K562 treated with DMSO at 1 percent for 12 hours (cell line): Measurements from ENCODE around the gene DOK3. TPM values are rescaled to one million over a fixed set of nuclear protein-coding genes. Genes with fewer than 3 reads are reported as not detected.

Experiments
- total RNA-seq: library from RNA; unstranded; fragments of 300-600 nt; gene quantifications from 2 replicates; pipeline ENCODE4 v1.2.3, GENCODE V29; 2022; ENCODE audit not compliant: insufficient read depth

The DOK3 gene
- 8.1 and 29.1 TPM in 2 replicates for total RNA-seq

GRCh38 chr5:177509381-177509951 is at the start of gene DOK3:
DOK3 (minus strand) TSS chr5:177509826; CDS start chr5:177509540, 286 bp downstream.

GRCh38 chr5:177554474-177555111 is 45.0 kb upstream of the DOK3 start, which contains the start of gene FAM193B:
FAM193B (minus strand) TSS chr5:177554563; CDS start chr5:177554458, 105 bp downstream.

GRCh38 chr5:177516601-177517568 is 7.3 kb upstream of the DOK3 start, which contains the start of gene DDX41:
DDX41 (minus strand) TSS chr5:177516961; CDS start chr5:177516945, 16 bp downstream.

GRCh38 chr5:177497292-177498012 is 12.2 kb downstream of the DOK3 start, which contains the start of gene PDLIM7:
PDLIM7 (minus strand) TSS chr5:177497604; CDS start chr5:177496512, 1,092 bp downstream.

GRCh38 chr5:177473443-177474001 is 36.1 kb downstream of the DOK3 start, which contains the start of gene DBN1:
DBN1 (minus strand) TSS chr5:177473634; CDS start chr5:177473521, 113 bp downstream.

Other genes starting within 250 kb of the DOK3 start
- gene RAB24, start 206.1 kb downstream of the DOK3 start, total RNA-seq, result 57.4 and 61.3 TPM in 2 replicates
- 197 and 278 TPM in 2 replicates for gene PRELID1, start 206.0 kb downstream of the DOK3 start, total RNA-seq
- gene MXD3, start 197.9 kb downstream of the DOK3 start, total RNA-seq, result 35.5 and 38.9 TPM in 2 replicates
- 338 and 355 TPM in 2 replicates for gene LMAN2, start 158.2 kb downstream of the DOK3 start, total RNA-seq
- gene RGS14, start 151.9 kb downstream of the DOK3 start, total RNA-seq, result 64.6 and 74.6 TPM in 2 replicates
- gene SLC34A1, start 125.4 kb downstream of the DOK3 start, total RNA-seq, result not detected in 2 replicates
- gene PFN3, start 109.2 kb downstream of the DOK3 start, total RNA-seq, result not detected in 2 replicates
- gene F12, start 100.3 kb downstream of the DOK3 start, total RNA-seq, result 8.4 and 19.7 TPM in 2 replicates
- 60.6 and 81.9 TPM in 2 replicates for gene GRK6, start 83.2 kb downstream of the DOK3 start, total RNA-seq
- gene PRR7, start 63.0 kb downstream of the DOK3 start, total RNA-seq, result 4.1 and 8.5 TPM in 2 replicates
- gene DBN1, start 36.2 kb downstream of the DOK3 start, total RNA-seq, result 24.1 and 40.0 TPM in 2 replicates
- gene PDLIM7, start 12.2 kb downstream of the DOK3 start, total RNA-seq, result 107 and 141 TPM in 2 replicates
- 100 and 113 TPM in 2 replicates for gene DDX41, start 7.1 kb upstream of the DOK3 start, total RNA-seq
- gene FAM193B, start 44.7 kb upstream of the DOK3 start, total RNA-seq, result 23.8 and 52.9 TPM in 2 replicates
- gene TMED9, start 82.4 kb upstream of the DOK3 start, total RNA-seq, result 338 and 344 TPM in 2 replicates
- 22.9 and 23.1 TPM in 2 replicates for gene B4GALT7, start 90.3 kb upstream of the DOK3 start, total RNA-seq